H1 (cell line): ENCODE results near the gene CCDC178. TPM values are rescaled to one million over a fixed set of nuclear protein-coding genes. Genes with fewer than 3 reads are reported as not detected.
A peak's percentile ranks its signal among the peaks of the same experiment; 100 is the strongest.

ENCODE experiments used
- CTCF ChIA-PET: fragments of 300-600 bp; sonication (Branson Sonifier 250); formaldehyde crosslinking; loops from one replicate; lab custom pipeline; 2021; ENCODE audit not compliant: partially characterized antibody; lab: Charles Lee
- POLR2A ChIA-PET: fragments of 300-600 bp; sonication (Branson Sonifier 250); formaldehyde crosslinking; loops from one replicate; lab custom pipeline; 2021; ENCODE audit warnings: inconsistent platforms; ENCODE audit not compliant: partially characterized antibody; lab: Charles Lee
- DNase-seq, 2 experiments: peaks; one replicate each; pipeline versions ENCODE4 v3.0.0 to v3.0.0-alpha.2; 2010 to 2022; ENCODE audit warnings: low spot score in 2 of 2, low read depth in 1 of 2, mixed read lengths in 1 of 2
- FAIRE-seq: peaks from 2 replicates; lab custom pipeline; 2011; peaks lifted over from hg19 to GRCh38; lab: Jason Lieb, UNC
- H2AFZ ChIP-seq: 2 replicates; pipeline ENCODE4 v1.8.1; 2012; ENCODE audit warnings: low read length, inconsistent platforms
- H2AK5ac ChIP-seq: 2 replicates; pipeline ENCODE4 v1.6.1; 2013; ENCODE audit warnings: low read depth, low read length
- H2BK120ac ChIP-seq: replicated peaks from 2 replicates; pipeline ENCODE3; 2013; ENCODE audit warnings: low read depth, low read length, inconsistent platforms
- H2BK12ac ChIP-seq: 2 replicates; pipeline ENCODE4 v1.6.1; 2013; ENCODE audit warnings: low read depth, low read length
- H2BK15ac ChIP-seq: 2 replicates; pipeline ENCODE4 v1.6.1; 2013; ENCODE audit warnings: low read length
- H2BK20ac ChIP-seq: 2 replicates; pipeline ENCODE4 v1.6.1; 2013; ENCODE audit warnings: low read length
- H2BK5ac ChIP-seq: 2 replicates; pipeline ENCODE4 v1.6.1; 2013; ENCODE audit warnings: low read depth, low read length
- H3K14ac ChIP-seq: 2 replicates; pipeline ENCODE4 v1.6.1; 2013; ENCODE audit warnings: inconsistent platforms; ENCODE audit not compliant: insufficient read length
- H3K18ac ChIP-seq: 2 replicates; pipeline ENCODE4 v1.6.1; 2013; ENCODE audit warnings: low read length; ENCODE audit errors: extremely low read depth
- H3K23ac ChIP-seq: 2 replicates; pipeline ENCODE4 v1.6.1; 2013; ENCODE audit warnings: inconsistent platforms; ENCODE audit not compliant: insufficient read length
- H3K23me2 ChIP-seq: 2 replicates; pipeline ENCODE4 v1.6.1; 2013; ENCODE audit warnings: low read depth, low read length
- H3K27ac ChIP-seq: 2 replicates; pipeline ENCODE4 v1.6.1; 2011; ENCODE audit warnings: low read depth, low read length, inconsistent platforms
- H3K27me3 ChIP-seq, 4 experiments: replicated peaks in 1 of 4; 1 replicate in 1 of 4; 2 replicates in 3 of 4; pipeline versions ENCODE4 v1.6.1 to v1.8.1; 2011 to 2013; ENCODE audit warnings: low read length in 3 of 4, mild to moderate bottlenecking in 3 of 4, inconsistent platforms in 2 of 4, mixed read lengths in 2 of 4, moderate library complexity in 1 of 4; ENCODE audit not compliant: control insufficient read depth in 3 of 4, insufficient read depth in 3 of 4; ENCODE audit errors: extremely low read depth in 1 of 4
- H3K36me3 ChIP-seq, 4 experiments: 2 replicates each; pipeline versions ENCODE4 v1.6.1 to v1.8.1; 2011 to 2013; ENCODE audit warnings: mild to moderate bottlenecking in 4 of 4, low read length in 3 of 4, moderate library complexity in 2 of 4, control low read depth in 1 of 4, inconsistent platforms in 1 of 4; ENCODE audit not compliant: insufficient read depth in 4 of 4, control insufficient read depth in 2 of 4
- H3K4ac ChIP-seq: replicated peaks from 2 replicates; pipeline ENCODE3; 2013; ENCODE audit warnings: low read length, low read depth, mixed read lengths, inconsistent platforms; ENCODE audit not compliant: insufficient read length
- H3K4me1 ChIP-seq, 4 experiments: replicated peaks in 1 of 4; 1 replicate in 1 of 4; 2 replicates in 3 of 4; pipeline versions ENCODE4 v1.6.1 to v1.8.1; 2011 to 2013; ENCODE audit warnings: low read length in 3 of 4, inconsistent platforms in 2 of 4, mixed read lengths in 1 of 4; ENCODE audit not compliant: insufficient read depth in 4 of 4, control insufficient read depth in 3 of 4
- H3K4me2 ChIP-seq, 2 experiments: 2 replicates each; pipeline versions ENCODE4 v1.6.1 to v1.8.1; 2011 to 2013; ENCODE audit warnings: low read depth in 2 of 2, low read length in 2 of 2, control low read depth in 1 of 2, inconsistent platforms in 1 of 2, mild to moderate bottlenecking in 1 of 2; ENCODE audit not compliant: insufficient read depth in 1 of 2
- H3K4me3 ChIP-seq, 4 experiments: fragments of 200-600, 300-600 bp in 1 of 4; sonication (generic), shearing (Covaris generic), sonication (Bioruptor Twin) in 1 of 4; 2 replicates each; pipeline versions ENCODE4 v1.5.1 to v1.8.1; 2011 to 2016; ENCODE audit warnings: low read length in 4 of 4, low read depth in 3 of 4, control low read depth in 2 of 4, inconsistent platforms in 2 of 4, mild to moderate bottlenecking in 2 of 4, mixed read lengths in 1 of 4, moderate library complexity in 1 of 4; ENCODE audit not compliant: insufficient read depth in 2 of 4; ENCODE audit errors: extremely low read depth in 1 of 4
- H3K56ac ChIP-seq: replicated peaks from 2 replicates; pipeline ENCODE3; 2013; ENCODE audit warnings: low read depth, mild to moderate bottlenecking, mixed read lengths, low read length, inconsistent platforms; ENCODE audit not compliant: insufficient read length
- H3K79me1 ChIP-seq: 2 replicates; pipeline ENCODE4 v1.6.1; 2013; ENCODE audit warnings: low read depth, low read length, control low read depth
- H3K79me2 ChIP-seq, 2 experiments: 2 replicates each; pipeline versions ENCODE4 v1.6.1 to v1.8.1; 2012 to 2013; ENCODE audit warnings: low read length in 2 of 2, mild to moderate bottlenecking in 2 of 2, inconsistent platforms in 1 of 2; ENCODE audit not compliant: insufficient read depth in 2 of 2, control insufficient read depth in 1 of 2
- H3K9ac ChIP-seq, 4 experiments: replicated peaks in 1 of 4; 1 replicate in 1 of 4; 2 replicates in 3 of 4; pipeline versions ENCODE4 v1.6.1 to v1.8.1; 2011 to 2013; ENCODE audit warnings: low read depth in 3 of 4, low read length in 3 of 4, control low read depth in 2 of 4, mild to moderate bottlenecking in 2 of 4, moderate library complexity in 2 of 4, inconsistent platforms in 1 of 4; ENCODE audit errors: extremely low read depth in 1 of 4
- H3K9me3 ChIP-seq, 2 experiments: 2 replicates each; pipeline versions ENCODE4 v1.6.1 to v1.8.1; 2012 to 2013; ENCODE audit warnings: mild to moderate bottlenecking in 2 of 2, moderate library complexity in 2 of 2, control low read depth in 1 of 2, inconsistent platforms in 1 of 2, low read depth in 1 of 2, low read length in 1 of 2, mixed read lengths in 1 of 2; ENCODE audit not compliant: insufficient read depth in 2 of 2
- H4K20me1 ChIP-seq, 2 experiments: replicated peaks in 1 of 2; 2 replicates each; pipeline versions ENCODE3 to v1.8.1; 2011 to 2013; ENCODE audit warnings: inconsistent platforms in 2 of 2, low read length in 2 of 2, mild to moderate bottlenecking in 1 of 2; ENCODE audit not compliant: insufficient read depth in 2 of 2, control insufficient read depth in 1 of 2
- H4K5ac ChIP-seq: 2 replicates; pipeline ENCODE4 v1.6.1; 2013; ENCODE audit warnings: low read length, low read depth, mixed read lengths, inconsistent platforms; ENCODE audit not compliant: insufficient read length
- H4K8ac ChIP-seq: 2 replicates; pipeline ENCODE4 v1.8.0; 2013; ENCODE audit warnings: mild to moderate bottlenecking, moderate library complexity, low read length, inconsistent platforms; ENCODE audit not compliant: insufficient read depth; ENCODE audit errors: extremely low read depth
- H4K91ac ChIP-seq: replicated peaks from 2 replicates; pipeline ENCODE3; 2013; ENCODE audit warnings: low read length, mixed read lengths, inconsistent platforms; ENCODE audit not compliant: insufficient read length
- MAFK ChIP-seq: IDR thresholded peaks from 2 replicates; pipeline ENCODE4 v1.6.1; 2012; ENCODE audit warnings: low read depth, mild to moderate bottlenecking, improper control_type of control experiment, low read length
- YY1 ChIP-seq: IDR thresholded peaks from 2 replicates; pipeline ENCODE4 v1.6.1; 2011; ENCODE audit warnings: low read depth, mild to moderate bottlenecking, low read length
- WGBS, 2 experiments: shearing (Covaris generic) in 1 of 2; methylation state at CpG; one replicate each; pipeline versions ENCODE4 v1.1.6 to v1.1.7; 2013 to 2015; ENCODE audit warnings: low lambda C conversion rate in 2 of 2, mixed read lengths in 2 of 2, inconsistent platforms in 1 of 2, low coverage in 1 of 2, missing lambda C conversion rate in 1 of 2; ENCODE audit not compliant: insufficient replicate concordance in 2 of 2, insufficient coverage in 1 of 2, insufficient read length in 1 of 2; ENCODE audit errors: extremely low coverage in 1 of 2, missing lambda C conversion rate in 1 of 2; 5-methylcytosine and 5-hydroxymethylcytosine counted together
- polyA plus RNA-seq, 7 experiments: library from polyadenylated mRNA; depleted of rRNA in 3 of 7; stranded (reverse) in 5 of 7; unstranded in 2 of 7; fragments of >200 nt in 5 of 7; fragments of 200-250 nt in 2 of 7; gene quantifications; 1 replicate in 5 of 7; 2 replicates in 1 of 7; 4 replicates in 1 of 7; pipeline versions ENCODE4 v1.2.1 to v1.2.3, GENCODE V29; 2011 to 2013; ENCODE audit warnings: missing spikeins in 2 of 7, mixed read lengths in 2 of 7
- total RNA-seq: library from RNA; stranded (reverse); fragmentation: NEBNext Ultra II Directional; extraction: Animal tissue kit (Norgen Biotek cat#: 25700); gene quantifications from 2 replicates; pipeline ENCODE4 v1.2.1, GENCODE V29; 2021

Gene CCDC178
- total and polyA plus RNA-seq, 2 of the 8 experiments (the other 6 are each of a cell fraction or from before 2014, with no cell fraction given): not detected

DNA sequence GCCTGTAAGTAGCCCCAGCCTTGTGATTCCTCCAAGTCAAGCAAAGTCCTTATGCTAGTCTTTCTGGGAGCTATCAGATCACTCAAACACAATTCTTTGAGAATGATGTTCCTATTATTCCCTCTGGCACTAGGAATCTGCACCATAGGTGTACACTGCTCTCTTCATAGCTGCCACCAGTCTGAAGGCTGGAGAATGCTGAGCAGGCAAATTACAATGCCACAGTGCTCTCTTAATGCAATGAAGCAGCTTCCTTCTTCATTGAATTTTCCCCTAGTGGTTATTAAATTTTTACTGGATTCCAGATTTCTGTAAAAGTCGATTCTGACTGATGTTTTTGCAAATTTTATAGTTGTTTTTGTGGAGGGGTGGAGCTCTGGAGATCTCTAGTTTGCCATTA is 84.8 kb downstream of the CCDC178 start:
- Histone ChIP-seq H3K4me1 (peaks cover 0 to 4% (median 0%) of the 10 kb centered on the region in 4 experiments; a peak in 2 of 7 replicates), H3K9ac (no peak overlapping the region), H3K79me2 (no peaks in the 10 kb centered on the region), H2AK5ac (no peak overlapping the region), H3K23me2 (no peaks in the 10 kb centered on the region), H2BK15ac (no peak overlapping the region), H2BK20ac (0 out of 2 replicates have a peak overlapping the region, but pooled peaks have one; percentile 7), H3K4me3 (no peak overlapping the region), H4K91ac (no peak overlapping the region), H2BK12ac (no peak overlapping the region), H3K9me3 (no peaks in the 10 kb centered on the region), H2BK120ac (no peak overlapping the region), H3K23ac (no peak overlapping the region), H4K8ac (no peak overlapping the region), H3K36me3 (no peaks in the 10 kb centered on the region), H3K4me2 (no peak overlapping the region), H4K5ac (no peak overlapping the region), H3K79me1 (no peaks in the 10 kb centered on the region), H3K14ac (no peak overlapping the region), H3K27ac (no peak overlapping the region), H2BK5ac (no peak overlapping the region), H2AFZ (no peak overlapping the region), H3K18ac (no peak overlapping the region), H4K20me1 (no peaks in the 10 kb centered on the region), H3K56ac (no peak overlapping the region), H3K27me3 (no peaks in the 10 kb centered on the region), H3K4ac (no peak overlapping the region)
- CTCF ChIA-PET: interaction anchor here (0.9 kb wide), 1 partner anchor 11 kb away, joined by 3 read pairs; no protein-coding TSS in a partner anchor
- POLR2A ChIA-PET: no interaction called here
- TF ChIP-seq MAFK (peak; percentile 79), YY1 (no peak)
- DNase-seq (no peak), FAIRE-seq (no peak)
- WGBS, 2 experiments: 83% methylated on average over 1 of the region's 1 CpG; no CpG with 5 or more reads in 1 of the 2 experiments
